Activated T-helper 1 cell treated with anti-CD3 and anti-CD28 coated beads, Interleukin-2, amount 50 U/mL, for 16 hours (primary cell): Measurements from ENCODE around the gene SPTLC2.

Source experiments
- DNase-seq, 2 donors: peaks; one replicate each; pipeline ENCODE4 v3.0.0-alpha.2; 2020; ENCODE audit warnings: low read depth in 1 of 2, low spot score in 1 of 2

SPTLC2 gene

DNA sequence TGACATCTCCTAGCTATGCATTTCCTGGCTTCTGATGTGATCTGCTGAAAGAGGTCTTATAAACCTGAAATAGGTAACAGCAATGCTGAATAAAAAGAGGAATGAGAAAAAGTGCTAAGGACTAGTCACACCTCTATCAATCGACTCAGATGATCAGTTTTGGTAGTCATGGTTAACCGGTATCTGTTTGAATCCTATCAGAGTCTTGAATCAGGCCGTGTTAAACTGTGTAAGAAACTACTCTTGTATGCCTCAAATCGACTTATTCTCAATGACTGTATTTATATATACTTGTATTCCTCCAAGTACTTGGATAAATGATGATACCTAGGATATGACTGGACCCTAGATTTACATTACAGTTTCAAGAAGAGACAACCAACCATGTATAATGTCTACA is 107.1 kb downstream of the SPTLC2 start:
- no peak for DNase-seq

DNA sequence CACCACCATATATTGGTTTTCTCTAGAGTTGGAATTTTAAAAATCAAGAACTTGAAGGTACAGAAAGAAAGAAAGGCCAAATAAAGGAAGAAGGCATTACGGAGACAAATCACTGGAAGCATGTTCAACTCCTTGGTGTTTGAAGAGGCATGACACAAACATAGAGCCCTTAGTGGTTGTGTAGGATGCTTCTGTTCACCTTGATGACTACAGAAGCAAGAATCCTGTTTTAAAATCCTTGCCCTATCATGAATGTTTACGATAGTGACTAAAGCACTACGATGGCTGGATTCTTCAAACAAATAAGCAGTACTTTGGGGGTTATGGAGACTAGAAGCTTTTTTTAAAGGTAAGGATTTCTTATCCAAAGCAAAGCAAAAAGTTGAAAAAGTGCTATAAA is 107.6 kb downstream of the SPTLC2 start:
- no peak for DNase-seq

DNA sequence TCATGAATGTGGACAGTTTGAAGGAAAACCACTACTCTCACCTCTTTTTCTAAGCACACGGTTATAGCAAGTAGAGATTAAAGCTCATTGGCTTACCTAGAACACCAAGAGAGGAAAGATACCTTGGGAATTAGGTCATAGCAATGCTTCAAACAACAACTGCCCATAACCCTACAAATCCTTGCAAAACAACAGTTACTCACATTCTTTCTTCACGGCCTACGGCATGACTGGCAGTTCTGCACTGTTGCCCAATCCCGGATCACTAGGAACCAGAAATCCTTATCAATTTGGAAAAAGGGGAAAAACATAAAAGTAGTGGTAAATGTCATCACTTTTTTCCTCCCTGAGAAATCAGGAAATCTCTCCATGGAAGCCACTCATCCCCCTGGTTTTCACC is 108.2 kb downstream of the SPTLC2 start:
- DNase-seq = no peak

DNA sequence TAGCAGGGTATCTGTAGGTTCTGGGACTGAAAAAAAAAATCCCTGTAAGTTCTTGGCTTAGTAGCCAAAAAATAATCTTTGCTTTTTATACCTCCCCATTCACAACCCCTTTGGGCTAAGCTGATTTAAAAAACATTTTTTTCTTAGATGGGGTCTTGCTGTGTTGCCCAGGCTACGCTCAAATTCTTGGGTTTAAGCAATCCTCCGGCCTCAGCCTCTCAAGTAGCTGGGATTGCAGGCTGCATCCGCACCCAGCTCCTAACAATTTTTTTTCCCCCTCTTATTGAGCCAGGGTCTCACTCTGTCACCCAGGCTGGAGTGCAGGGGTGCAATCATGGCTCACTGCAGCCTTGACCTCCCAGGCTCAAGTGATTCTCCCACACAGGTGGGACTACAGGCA is 108.7 kb downstream of the SPTLC2 start:
- no peak for DNase-seq

DNA sequence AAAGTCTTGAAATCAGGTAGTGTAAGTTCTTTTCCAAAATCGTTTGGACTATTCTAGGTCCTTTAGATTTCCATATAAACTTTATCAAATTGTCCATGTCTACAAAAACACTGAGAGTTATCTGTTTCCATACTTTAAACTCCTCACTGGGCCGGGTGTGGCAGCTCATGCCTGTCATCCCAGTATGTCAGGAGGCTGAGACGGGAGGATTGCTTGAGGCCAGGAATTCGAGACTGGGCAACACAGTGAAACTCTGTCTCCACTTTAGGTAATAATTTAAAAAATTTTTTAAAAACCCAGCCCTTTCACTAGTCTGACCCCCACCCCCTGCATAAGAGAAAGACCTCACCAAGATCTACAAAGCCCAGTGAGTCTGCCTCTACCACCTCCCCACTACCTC is 111.4 kb downstream of the SPTLC2 start:
- no peak for DNase-seq

DNA sequence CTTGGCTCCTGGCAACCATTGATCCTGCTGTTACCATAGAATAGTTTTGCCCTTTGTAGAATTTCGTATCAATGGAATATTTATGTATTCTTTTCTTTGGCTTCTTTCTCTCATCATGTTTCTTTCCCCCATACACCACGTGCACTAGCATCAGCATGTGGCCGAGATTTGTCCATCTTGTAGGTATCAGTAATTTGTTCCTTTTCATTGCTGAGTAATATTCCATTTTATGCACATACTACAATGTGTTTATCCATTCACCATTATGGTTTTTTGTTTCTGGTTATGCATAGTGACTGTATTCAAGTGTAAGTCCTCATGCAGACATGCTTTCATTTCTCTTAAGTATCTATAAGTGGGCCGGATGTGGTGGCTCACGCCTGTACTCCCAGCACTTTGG is 113.3 kb downstream of the SPTLC2 start:
- no peak for DNase-seq

DNA sequence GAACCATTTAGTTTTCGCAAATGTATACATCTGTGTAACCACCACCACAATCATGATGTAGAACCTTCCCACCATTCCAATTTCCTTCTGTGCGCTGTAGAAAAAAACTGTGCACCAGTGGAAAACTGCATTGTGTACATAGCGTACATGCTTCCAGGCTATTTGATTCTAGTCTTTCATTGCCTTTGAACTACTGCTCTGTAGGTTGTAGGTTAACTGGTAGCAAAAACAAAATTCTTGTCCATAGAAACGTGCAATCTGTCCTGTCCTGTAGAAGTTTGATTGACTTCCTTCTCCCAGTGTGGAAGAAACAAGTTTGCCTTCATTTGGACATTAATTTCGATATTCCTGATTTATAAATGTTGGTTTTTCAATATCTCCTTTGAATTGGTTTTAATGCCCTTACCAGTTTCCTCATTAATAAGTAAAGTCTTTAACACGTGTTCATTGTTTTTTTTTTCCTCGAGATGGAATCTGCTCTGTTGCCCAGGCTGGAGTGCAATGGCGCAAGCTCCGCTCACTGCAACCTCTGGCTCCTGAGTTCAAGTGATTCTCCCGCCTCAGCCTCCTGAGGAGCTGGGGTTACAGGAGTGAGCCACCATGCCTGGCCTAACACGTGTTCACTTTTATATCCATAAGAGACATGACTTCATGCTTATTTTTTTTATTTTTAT is 114.2 kb downstream of the SPTLC2 start:
- no peak for DNase-seq

DNA sequence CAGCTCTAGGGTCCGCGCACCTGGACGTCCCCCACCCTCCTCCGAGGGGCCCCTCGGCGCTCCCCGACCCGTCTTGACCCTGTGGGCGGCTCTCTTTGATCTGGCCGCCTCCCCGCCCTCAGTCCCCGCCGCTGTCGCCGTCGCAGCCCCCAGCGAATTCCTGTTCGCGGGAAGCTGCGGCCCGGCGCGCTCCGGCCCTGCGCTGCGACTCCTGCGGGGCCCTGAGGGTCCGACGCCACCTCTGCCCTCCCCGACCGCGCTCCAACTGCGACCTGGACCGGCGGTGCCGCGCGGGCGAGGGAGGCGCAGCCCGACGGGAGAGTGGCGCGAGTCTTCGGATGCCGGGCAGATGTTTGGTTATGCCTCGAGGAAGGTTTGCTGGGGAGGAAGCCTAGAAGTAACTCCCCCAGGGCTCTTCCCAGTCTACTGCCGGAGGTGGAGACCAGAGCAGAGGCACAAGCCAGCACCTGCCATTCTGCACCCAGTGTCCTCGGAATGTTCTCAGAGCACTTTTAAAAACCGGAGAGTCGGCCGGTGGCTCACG is 117.4 kb downstream of the SPTLC2 start:
- DNase-seq = no peak

DNA sequence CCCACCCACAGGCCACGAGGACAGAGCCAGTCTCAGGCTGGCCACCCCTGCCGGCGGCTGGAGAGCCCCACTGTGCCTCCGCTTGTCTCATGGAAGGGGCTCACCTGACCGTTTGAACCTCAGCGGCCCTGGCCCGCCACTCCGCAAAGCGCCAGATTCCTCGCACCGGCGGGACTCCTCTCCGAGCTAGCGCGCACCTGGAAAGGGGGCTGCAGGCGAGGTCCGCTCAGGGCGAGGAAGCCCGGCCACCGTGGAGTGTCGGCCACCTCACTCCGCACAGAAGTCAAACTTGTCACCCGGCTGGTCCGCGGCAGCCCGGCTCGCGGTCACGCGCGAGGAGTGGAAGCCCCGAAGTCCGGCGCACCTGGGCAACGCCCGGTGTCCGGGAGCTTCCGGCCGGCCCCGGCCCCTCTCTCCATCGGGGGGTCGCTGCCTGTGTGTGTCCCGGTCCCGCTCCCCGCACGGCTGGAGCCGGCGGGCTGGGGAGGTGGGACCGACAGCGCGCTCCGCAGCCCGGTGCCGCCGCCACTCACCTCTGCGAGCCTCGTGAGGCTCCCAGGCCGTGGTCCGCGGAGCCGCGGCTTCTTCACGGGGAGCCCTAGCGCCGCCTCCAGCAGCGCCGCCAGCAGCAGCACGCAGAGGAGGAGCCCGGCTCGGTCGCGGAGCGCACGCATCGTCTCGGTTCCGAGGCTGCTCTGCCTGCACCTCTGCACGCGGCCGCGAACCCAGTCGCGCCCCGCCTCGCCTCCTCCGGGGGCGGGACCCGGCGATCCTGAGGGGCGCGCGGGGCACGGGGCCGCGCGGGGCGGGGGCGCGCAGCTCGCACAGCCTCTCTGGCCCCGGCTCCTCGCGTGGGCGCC is 118.1 kb downstream of the SPTLC2 start, which contains the start of gene ISM2:
Gene ISM2, minus strand, starts transcription at position 697 of the 860 bp plus-strand sequence. Its CDS starts 23 bp downstream, at position 674.
- DNase-seq = no peak

DNA sequence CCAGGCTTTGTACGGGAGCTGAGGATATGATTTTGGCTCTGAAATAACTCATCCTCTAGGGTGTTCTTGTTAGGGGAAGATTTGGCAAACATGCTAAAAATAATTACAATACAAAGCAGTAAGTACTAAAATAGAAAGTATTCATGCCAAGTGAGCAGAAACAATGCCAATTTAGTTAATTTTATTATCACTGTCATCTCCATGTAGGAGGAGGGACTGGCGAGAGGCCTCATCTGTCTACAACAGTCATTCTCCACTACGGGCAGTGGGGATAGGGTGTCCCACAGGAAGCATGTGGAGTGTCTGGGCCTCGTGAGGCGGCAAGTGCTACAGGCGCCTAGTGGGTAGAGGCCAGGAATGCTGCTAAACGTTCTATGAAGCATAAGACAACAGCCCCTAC is 121.1 kb downstream of the SPTLC2 start:
- DNase-seq = no peak

DNA sequence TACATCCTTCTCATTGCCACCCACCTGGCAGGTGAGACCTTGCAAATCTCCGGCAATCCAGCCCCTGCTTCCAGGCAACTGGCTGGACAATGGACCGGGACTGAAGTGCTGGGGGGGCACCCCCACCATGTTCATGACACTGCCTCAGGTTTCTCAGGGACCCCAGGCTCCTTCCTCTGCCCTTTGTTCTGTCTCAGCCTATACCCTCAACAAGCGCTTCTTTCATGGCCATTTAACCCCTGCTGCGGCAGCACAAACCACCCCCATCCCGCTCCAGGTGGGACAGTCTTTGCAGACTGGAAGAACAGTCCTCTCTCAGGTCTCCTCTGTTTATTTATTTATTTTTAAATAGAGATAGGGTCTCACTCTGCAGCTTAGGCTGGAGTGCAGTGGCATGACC is 125.4 kb downstream of the SPTLC2 start:
- DNase-seq = no peak

DNA sequence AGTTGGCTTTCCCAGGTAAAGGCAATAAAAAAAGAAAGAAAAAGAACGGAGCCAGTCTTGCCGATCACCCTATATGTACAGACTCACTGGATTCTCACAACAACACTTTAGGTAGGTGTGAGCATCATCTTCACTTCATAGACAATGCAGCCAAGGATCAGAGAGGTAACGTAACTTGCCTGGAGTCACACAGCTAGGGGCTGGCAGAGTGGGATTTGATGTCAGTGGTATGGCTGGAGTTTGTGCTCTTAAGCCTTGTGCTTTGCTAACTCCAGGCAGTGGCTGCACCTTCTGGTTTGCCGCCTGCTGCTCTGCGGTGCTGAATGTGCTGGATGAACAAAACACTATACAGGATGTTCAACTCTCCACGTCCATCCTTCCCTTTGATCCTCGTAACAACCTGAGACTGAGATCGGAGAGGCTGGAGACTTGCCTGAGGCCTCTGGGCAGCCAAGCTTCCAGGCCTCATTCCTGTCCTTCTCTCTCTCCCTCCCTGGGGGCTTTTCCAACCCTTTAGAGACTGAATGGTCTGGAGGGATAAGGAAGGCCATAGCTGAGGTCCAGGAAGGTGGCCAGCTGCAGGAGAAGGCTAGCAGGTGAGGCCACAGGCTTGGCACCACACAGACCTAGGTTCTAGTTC is 126.0 kb downstream of the SPTLC2 start:
- no peak for DNase-seq

DNA sequence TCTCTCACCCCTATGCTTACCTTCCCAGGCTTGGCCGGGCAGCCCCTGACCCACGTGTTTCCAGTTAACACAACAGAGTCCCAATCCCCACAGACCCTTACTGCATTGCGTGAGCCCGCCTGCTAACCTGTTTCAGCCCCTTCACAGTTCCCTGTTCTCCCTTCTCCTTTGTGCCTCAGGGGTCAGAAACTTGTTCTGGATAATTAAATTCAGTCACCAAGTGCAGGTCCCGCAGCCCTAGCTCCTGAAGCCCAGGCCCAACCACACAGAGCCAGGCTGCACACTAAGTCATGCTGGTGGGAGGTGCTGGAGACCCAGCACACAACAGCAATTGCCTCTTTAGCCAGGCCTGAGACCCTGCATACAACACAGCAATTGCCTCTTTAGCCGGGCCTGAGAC is 127.4 kb downstream of the SPTLC2 start:
- no peak for DNase-seq

DNA sequence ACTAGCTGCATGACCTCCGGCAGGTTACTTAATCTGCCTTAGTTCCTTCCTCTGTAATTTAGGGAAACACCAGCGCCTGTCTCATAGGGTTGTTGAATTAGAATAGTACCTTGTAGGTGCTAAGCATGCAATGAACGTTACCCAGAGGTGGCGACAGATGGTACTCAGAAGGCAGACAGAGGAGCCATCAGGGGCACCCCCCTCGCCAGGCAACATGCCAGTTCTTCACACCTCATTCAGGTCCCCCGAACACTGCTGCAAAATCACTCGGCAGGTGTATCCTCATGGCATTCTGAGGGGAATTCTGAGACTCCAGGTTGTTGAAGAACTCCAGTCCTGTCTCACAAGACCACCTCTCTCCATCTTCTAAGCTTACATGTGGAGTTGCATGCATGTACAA is 127.9 kb downstream of the SPTLC2 start:
- DNase-seq = no peak

DNA sequence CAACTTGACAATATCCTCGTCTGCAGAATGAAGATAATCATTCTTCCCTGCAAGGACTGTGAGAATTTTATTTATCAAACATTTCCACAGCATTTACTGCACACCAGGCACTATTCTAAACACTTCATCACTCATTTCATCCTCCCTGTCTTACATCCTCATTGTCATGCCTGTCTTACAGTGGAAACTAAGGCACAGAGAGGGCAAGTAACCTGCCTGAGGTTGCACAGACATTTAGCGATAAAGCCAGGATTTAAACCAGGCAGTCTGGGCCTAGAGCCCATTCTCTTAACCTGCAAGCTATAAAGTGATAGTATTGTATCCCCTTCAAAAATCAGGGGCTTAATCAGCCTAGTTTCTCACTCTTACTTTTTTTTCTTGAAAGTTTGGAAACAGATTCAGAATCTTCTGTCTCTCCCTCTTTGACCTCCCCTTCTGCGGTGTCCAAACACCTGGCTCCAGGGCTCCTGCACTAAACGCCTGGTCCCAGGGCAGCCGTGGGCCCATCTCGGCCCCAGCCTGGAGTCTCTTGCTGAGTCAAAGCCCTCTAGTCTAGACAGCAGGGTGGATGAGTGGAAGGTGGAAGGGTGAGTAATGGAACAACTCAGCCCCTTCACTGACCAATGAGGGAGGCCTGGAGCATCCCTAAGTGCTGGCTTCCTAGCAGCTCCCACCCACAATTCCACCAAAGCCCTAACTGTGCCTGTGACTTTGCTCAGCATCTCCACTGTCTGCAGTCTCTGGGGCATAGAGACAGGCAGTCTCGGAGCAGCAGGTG is 130.3 kb downstream of the SPTLC2 start:
- no peak for DNase-seq

DNA sequence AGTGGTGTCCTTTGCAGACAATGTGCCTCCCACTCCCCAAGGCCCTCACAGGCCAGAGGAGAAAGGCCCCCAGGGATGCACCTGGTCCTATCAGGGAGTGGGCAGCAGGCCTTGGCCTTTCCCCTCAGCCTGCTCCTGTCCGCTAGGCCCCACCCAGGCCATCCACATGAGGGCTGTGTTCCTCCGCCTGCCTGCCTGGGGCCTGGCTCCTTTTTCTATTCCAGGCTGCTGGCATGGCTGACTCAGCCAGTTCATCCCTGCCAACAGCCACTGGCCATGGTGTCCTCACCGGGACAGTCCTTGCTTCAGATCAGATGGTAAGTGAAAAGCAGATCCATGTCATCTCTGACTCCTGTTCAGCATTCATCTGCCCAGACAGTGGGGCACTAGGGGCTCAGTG is 131.2 kb downstream of the SPTLC2 start:
- DNase-seq = no peak

DNA sequence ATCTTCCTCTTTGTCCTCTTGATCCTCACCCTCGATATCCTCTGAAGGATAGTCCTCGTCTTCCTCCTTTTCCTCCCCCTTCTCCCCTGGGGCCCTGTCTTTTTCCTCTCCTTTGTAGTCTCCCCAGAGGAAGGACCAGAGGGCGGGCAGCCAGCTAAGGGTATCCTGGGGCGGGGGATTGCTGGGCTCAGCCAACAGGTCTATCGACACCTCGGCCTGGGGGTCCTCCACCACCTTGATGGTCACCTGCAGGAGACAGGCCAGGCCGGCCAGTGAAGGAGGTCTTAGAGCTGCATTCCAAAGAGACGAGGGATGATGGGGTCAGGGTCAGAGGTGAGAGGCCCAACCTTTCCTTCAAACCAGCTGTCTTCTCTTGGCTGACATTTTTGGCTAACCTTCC is 134.0 kb downstream of the SPTLC2 start:
- DNase-seq = no peak

DNA sequence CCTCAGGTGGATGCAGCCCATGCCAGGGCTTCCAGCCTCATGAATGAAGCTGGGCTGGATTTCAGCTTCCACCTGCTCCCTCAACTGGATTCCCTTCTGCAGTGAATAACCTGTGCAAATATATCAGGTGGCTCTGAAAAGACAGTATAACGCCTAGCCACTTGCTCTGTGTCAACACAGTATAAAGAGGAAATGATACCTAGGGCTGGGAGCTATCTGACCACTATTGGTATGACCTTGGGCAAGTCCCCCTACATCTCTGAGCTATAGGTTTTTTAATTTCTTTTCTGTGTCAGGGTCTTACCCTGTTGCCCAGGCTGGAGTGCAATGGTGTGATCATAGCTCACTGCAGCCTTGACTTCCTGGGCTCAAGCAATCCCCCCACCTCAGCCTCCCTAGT is 137.6 kb downstream of the SPTLC2 start:
- no peak for DNase-seq

DNA sequence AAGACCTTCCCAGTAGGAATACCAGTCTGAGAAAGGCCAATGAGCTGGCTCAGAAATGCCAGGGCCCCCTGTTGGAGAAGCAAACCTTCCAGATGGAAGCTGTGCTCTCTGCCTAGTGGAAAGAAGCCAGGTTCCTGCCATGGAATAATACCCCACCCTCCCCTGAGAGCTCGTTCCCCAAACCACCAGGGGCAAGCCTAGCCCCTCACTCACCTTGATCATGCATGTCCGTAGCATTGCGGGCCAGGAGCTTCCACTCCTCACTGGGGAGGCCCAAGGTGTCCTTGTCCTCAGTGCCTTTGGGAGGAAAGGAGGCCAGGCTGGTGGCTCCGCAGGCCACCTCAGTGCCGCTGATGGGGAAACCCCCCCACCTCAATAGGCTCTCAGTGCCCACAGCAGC is 138.4 kb downstream of the SPTLC2 start:
- DNase-seq = no peak

DNA sequence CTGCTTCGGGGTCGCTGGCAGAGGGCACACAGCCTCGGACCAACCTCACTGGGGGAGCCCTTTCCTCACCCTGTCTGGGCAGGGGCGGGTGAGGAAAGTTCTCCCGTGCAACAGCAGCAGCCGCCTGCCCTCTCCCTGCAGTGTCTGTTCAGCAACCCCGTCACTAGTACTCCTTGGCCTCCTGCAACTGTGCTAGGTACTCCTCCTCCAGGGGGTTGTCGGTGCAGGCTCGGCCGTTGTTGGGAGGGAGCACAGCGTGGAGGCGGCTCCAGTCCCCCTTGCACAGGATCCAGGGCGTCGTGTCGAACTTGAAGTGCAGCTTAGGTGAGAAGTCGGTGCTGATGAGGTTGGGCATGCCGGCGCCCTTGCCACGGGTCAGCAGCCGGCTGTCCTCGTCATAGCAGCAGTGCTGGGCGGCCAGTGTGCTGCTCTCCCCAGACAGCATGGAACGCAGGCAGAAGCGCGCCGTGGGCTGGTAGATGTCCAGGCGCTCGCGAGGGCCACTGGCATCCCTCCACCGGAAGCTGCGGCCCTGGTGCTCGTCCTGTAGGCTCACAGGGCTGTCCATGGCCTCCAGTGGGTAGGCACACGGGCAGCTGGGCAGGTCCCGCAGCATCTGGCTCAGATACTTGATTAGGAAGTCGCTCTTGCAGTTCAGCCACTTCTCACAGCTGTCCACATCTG is 140.9 kb downstream of the SPTLC2 start:
- no peak for DNase-seq
